ENCODE measurements around the gene AQP7.

AQP7 gene

DNA sequence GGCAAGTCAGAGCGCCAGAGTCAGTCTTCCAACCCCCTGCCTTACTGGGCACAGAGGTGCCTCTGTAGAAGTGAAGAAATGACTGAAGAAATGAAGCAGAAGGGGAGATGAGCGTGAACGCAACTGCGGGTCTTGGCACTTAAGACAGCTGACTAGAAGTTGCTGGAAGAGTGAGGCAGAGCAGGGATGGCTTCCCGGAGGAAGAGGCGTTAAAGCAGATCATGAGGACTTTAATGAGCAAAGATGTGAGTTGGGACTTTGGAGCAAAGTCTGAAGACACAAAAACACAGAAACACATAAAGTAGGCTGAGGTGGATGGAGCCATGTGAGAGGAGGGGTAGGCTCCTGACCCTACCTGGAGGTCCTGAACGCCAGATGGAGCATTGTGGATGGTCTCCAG is 37.8 kb upstream of the AQP7 start:
- Histone ChIP-seq H3K27me3 (ENCODE audit: control insufficient read depth, insufficient read depth, low read length) (no peaks in the 10 kb centered on the region), H3K4me3 (ENCODE audit: low read length) (no peak overlapping the region), H3K9me3 (ENCODE audit: control insufficient read depth, low read length) (no peaks in the 10 kb centered on the region), H3K36me3 (ENCODE audit: control insufficient read depth, insufficient read depth, low read length) (no peaks in the 10 kb centered on the region), H3K9ac (ENCODE audit: low read length) (no peak overlapping the region), H3K4me1 (ENCODE audit: control insufficient read depth, insufficient read depth, low read length) (peaks cover 45% of the 10 kb centered on the region)

DNA sequence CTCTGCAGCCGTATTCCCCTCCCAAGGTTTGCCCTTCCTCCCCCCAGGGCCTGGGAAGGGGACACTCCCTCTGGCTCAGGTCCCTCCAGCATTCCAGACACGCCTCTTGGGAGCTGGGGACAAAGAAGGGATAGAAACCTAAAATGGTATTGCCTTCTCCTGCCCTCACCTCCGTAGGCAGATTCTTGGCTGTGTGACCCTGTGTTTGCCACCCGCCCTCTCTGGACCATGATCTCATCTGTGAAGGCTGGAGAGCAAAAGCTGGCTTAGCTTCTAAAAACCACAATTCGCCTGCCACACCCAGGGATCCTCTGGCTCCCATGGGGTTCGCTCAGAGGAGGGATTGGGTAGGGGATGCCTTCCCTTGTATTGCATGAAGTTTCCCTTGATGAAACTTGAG is 37.4 kb upstream of the AQP7 start:
- Histone ChIP-seq H3K4me3 (ENCODE audit: low read length) (no peak overlapping the region), H3K36me3 (ENCODE audit: control insufficient read depth, insufficient read depth, low read length) (no peaks in the 10 kb centered on the region), H3K4me1 (ENCODE audit: control insufficient read depth, insufficient read depth, low read length) (peaks cover 40% of the 10 kb centered on the region), H3K9ac (ENCODE audit: low read length) (no peak overlapping the region), H3K27me3 (ENCODE audit: control insufficient read depth, insufficient read depth, low read length) (no peaks in the 10 kb centered on the region), H3K9me3 (ENCODE audit: control insufficient read depth, low read length) (no peaks in the 10 kb centered on the region)

DNA sequence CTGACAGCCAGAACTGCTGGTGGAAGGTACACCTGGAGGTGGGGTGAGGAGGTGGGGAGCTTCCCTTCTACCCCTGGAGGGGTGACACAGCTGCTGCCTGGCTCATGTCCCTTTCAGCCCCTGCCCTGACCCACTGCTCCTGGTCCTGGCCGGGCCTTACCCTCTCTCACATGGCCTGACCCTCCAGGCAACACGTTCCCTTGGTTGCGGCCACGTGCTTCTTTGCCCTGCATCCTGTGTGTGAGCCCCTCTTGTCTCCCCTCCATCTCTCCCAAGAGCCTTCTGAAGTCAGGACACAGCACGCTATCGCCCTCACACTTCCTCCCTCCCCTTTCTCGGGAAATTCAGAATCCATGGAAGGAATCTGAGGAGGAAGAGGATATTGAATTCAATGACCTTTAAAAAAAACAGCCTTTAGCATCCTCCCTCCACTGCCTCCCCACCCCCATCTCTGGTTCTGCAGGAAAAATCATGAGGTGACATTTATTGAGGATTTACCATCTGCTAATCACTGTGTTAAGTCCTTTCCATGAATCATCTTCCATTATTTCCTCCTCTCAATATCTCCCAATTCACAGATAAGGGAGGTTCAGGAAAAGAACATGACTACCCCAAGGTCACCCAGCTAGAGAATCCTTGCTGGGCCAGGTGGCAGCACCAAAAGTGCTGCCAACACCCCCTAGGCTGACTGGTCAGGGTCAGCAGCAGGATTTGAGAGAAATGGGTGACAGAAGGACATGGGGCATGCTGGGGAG is 36.7 kb upstream of the AQP7 start:
- no peaks in the 10 kb centered on the region for H3K9me3 ChIP-seq (ENCODE audit: control insufficient read depth, low read length)
- no peak overlapping the region for H3K4me3 ChIP-seq (ENCODE audit: low read length)
- no peak overlapping the region for H3K9ac ChIP-seq (ENCODE audit: low read length)
- peaks cover 37% of the 10 kb centered on the region for H3K4me1 ChIP-seq (ENCODE audit: control insufficient read depth, insufficient read depth, low read length)
- no peaks in the 10 kb centered on the region for H3K27me3 ChIP-seq (ENCODE audit: control insufficient read depth, insufficient read depth, low read length)
- no peaks in the 10 kb centered on the region for H3K36me3 ChIP-seq (ENCODE audit: control insufficient read depth, insufficient read depth, low read length)

- H3K27me3 ChIP-seq (ENCODE audit: control insufficient read depth, insufficient read depth, low read length) = no peaks in the 10 kb centered on the region
- no peak overlapping the region for H3K9ac ChIP-seq (ENCODE audit: low read length)
- H3K4me1 ChIP-seq (ENCODE audit: control insufficient read depth, insufficient read depth, low read length) = peaks cover 33% of the 10 kb centered on the region
- no peaks in the 10 kb centered on the region for H3K36me3 ChIP-seq (ENCODE audit: control insufficient read depth, insufficient read depth, low read length)
- no peaks in the 10 kb centered on the region for H3K9me3 ChIP-seq (ENCODE audit: control insufficient read depth, low read length)
- no peak overlapping the region for H3K4me3 ChIP-seq (ENCODE audit: low read length)
These were observed 35.5 kb upstream of the AQP7 start for GRCh38 chr9:33437898-33438297.

GRCh38 chr9:33437205-33437604 is 34.8 kb upstream of the AQP7 start:
- no peaks in the 10 kb centered on the region for H3K9me3 ChIP-seq (ENCODE audit: control insufficient read depth, low read length)
- H3K36me3 ChIP-seq (ENCODE audit: control insufficient read depth, insufficient read depth, low read length) = no peaks in the 10 kb centered on the region
- H3K4me3 ChIP-seq (ENCODE audit: low read length) = no peak overlapping the region
- no peaks in the 10 kb centered on the region for H3K27me3 ChIP-seq (ENCODE audit: control insufficient read depth, insufficient read depth, low read length)
- no peak overlapping the region for H3K9ac ChIP-seq (ENCODE audit: low read length)
- H3K4me1 ChIP-seq (ENCODE audit: control insufficient read depth, insufficient read depth, low read length) = peaks cover 30% of the 10 kb centered on the region

GRCh38 chr9:33436445-33436844 is 34.1 kb upstream of the AQP7 start:
- peaks cover 30% of the 10 kb centered on the region for H3K4me1 ChIP-seq (ENCODE audit: control insufficient read depth, insufficient read depth, low read length)
- no peak overlapping the region for H3K4me3 ChIP-seq (ENCODE audit: low read length)
- H3K9me3 ChIP-seq (ENCODE audit: control insufficient read depth, low read length) = no peaks in the 10 kb centered on the region
- no peaks in the 10 kb centered on the region for H3K36me3 ChIP-seq (ENCODE audit: control insufficient read depth, insufficient read depth, low read length)
- no peaks in the 10 kb centered on the region for H3K27me3 ChIP-seq (ENCODE audit: control insufficient read depth, insufficient read depth, low read length)
- no peak overlapping the region for H3K9ac ChIP-seq (ENCODE audit: low read length)

- no peaks in the 10 kb centered on the region for H3K9me3 ChIP-seq (ENCODE audit: control insufficient read depth, low read length)
- no peak overlapping the region for H3K4me3 ChIP-seq (ENCODE audit: low read length)
- H3K36me3 ChIP-seq (ENCODE audit: control insufficient read depth, insufficient read depth, low read length) = no peaks in the 10 kb centered on the region
- H3K9ac ChIP-seq (ENCODE audit: low read length) = no peak overlapping the region
- H3K27me3 ChIP-seq (ENCODE audit: control insufficient read depth, insufficient read depth, low read length) = no peaks in the 10 kb centered on the region
- H3K4me1 ChIP-seq (ENCODE audit: control insufficient read depth, insufficient read depth, low read length) = peaks cover 35% of the 10 kb centered on the region
These were observed 33.5 kb upstream of the AQP7 start for GRCh38 chr9:33435821-33436277.

GRCh38 chr9:33434317-33435105 is 32.1 kb upstream of the AQP7 start:
- Histone ChIP-seq H3K4me3 (ENCODE audit: low read length) (no peak overlapping the region), H3K9ac (ENCODE audit: low read length) (no peak overlapping the region), H3K9me3 (ENCODE audit: control insufficient read depth, low read length) (no peaks in the 10 kb centered on the region), H3K27me3 (ENCODE audit: control insufficient read depth, insufficient read depth, low read length) (no peaks in the 10 kb centered on the region), H3K36me3 (ENCODE audit: control insufficient read depth, insufficient read depth, low read length) (no peaks in the 10 kb centered on the region), H3K4me1 (ENCODE audit: control insufficient read depth, insufficient read depth, low read length) (peaks cover 28% of the 10 kb centered on the region)

DNA sequence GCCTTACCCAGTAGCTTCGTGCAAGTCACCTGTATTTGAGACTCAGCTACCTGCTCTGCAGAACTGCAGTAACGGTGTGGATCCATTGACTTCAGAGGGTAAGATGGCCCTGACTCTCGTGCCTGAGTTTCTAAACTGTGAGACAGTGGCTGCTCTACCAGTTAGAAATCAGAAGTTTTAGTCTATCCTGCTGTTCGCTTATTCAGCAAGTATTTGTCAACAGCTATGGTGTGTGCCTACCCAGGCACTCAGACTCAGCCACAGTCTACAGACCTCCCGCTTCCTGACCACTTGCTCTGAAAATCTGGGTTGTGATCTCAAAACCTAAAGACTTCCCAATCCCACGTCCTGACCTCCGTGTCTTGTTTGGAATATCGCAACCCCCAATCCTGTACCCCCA is 31.5 kb upstream of the AQP7 start:
- H3K36me3 ChIP-seq (ENCODE audit: control insufficient read depth, insufficient read depth, low read length) = no peaks in the 10 kb centered on the region
- peaks cover 21% of the 10 kb centered on the region for H3K4me1 ChIP-seq (ENCODE audit: control insufficient read depth, insufficient read depth, low read length)
- H3K27me3 ChIP-seq (ENCODE audit: control insufficient read depth, insufficient read depth, low read length) = no peaks in the 10 kb centered on the region
- H3K4me3 ChIP-seq (ENCODE audit: low read length) = no peak overlapping the region
- H3K9me3 ChIP-seq (ENCODE audit: control insufficient read depth, low read length) = no peaks in the 10 kb centered on the region
- no peak overlapping the region for H3K9ac ChIP-seq (ENCODE audit: low read length)

DNA sequence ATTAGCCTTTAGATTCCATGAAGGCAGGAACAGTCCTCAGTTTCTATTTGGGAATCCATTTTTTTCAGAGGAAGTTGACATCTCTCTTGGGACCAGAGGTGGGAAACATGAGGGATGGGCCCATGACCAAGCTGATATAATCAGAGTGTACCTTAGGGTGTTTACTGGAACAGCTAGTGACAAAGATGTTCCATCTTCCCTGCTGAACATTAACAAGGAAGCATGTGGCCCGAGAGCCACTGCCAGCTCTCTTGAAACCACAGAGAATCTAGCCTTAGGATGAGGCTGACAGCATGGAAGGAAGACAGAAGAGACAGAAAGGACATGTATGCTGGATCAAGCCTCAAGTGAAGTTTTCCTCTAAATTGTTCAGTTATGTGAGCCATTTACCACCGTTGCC is 29.1 kb upstream of the AQP7 start:
- Histone ChIP-seq H3K36me3 (ENCODE audit: control insufficient read depth, insufficient read depth, low read length) (no peaks in the 10 kb centered on the region), H3K4me3 (ENCODE audit: low read length) (no peak overlapping the region), H3K4me1 (ENCODE audit: control insufficient read depth, insufficient read depth, low read length) (peaks cover 9% of the 10 kb centered on the region), H3K27me3 (ENCODE audit: control insufficient read depth, insufficient read depth, low read length) (no peaks in the 10 kb centered on the region), H3K9me3 (ENCODE audit: control insufficient read depth, low read length) (no peaks in the 10 kb centered on the region), H3K9ac (ENCODE audit: low read length) (no peak overlapping the region)

- peaks cover 5% of the 10 kb centered on the region for H3K4me1 ChIP-seq (ENCODE audit: control insufficient read depth, insufficient read depth, low read length)
- no peaks in the 10 kb centered on the region for H3K9me3 ChIP-seq (ENCODE audit: control insufficient read depth, low read length)
- no peak overlapping the region for H3K4me3 ChIP-seq (ENCODE audit: low read length)
- no peaks in the 10 kb centered on the region for H3K27me3 ChIP-seq (ENCODE audit: control insufficient read depth, insufficient read depth, low read length)
- H3K36me3 ChIP-seq (ENCODE audit: control insufficient read depth, insufficient read depth, low read length) = no peaks in the 10 kb centered on the region
- no peak overlapping the region for H3K9ac ChIP-seq (ENCODE audit: low read length)
These were observed 28.6 kb upstream of the AQP7 start for GRCh38 chr9:33430942-33431341.

- H3K9ac ChIP-seq (ENCODE audit: low read length) = no peak overlapping the region
These were observed 27.1 kb upstream of the AQP7 start for GRCh38 chr9:33429256-33429985.

More at GRCh38 chr9:33429256-33429985, 27.1 kb upstream of the AQP7 start:
- Histone ChIP-seq H3K27me3 (ENCODE audit: control insufficient read depth, insufficient read depth, low read length) (no peaks in the 10 kb centered on the region), H3K4me1 (ENCODE audit: control insufficient read depth, insufficient read depth, low read length) (peaks cover 5% of the 10 kb centered on the region), H3K4me3 (ENCODE audit: low read length) (no peak overlapping the region), H3K9me3 (ENCODE audit: control insufficient read depth, low read length) (no peaks in the 10 kb centered on the region), H3K36me3 (ENCODE audit: control insufficient read depth, insufficient read depth, low read length) (no peaks in the 10 kb centered on the region)
